Skeletal muscle tissue (tissue), 4 donors: Measurements from ENCODE around the gene TBCK. TPM values are rescaled to one million over a fixed set of nuclear protein-coding genes. Genes with fewer than 3 reads are reported as not detected.

ENCODE experiments used
- H3K27ac ChIP-seq: one replicate; pipeline ENCODE4 v1.7.0; 2013; ENCODE audit warnings: mild to moderate bottlenecking, low read depth, low read length, inconsistent platforms
- H3K27me3 ChIP-seq, 3 donors: one replicate each; pipeline ENCODE4 v1.7.0; 2013; ENCODE audit warnings: low read length in 3 of 3; ENCODE audit not compliant: control insufficient read depth in 3 of 3, insufficient read depth in 3 of 3
- H3K36me3 ChIP-seq, 3 donors: one replicate each; pipeline ENCODE4 v1.7.0; 2013; ENCODE audit warnings: low read length in 3 of 3; ENCODE audit not compliant: control insufficient read depth in 3 of 3, insufficient read depth in 3 of 3
- H3K4me1 ChIP-seq, 3 donors: one replicate each; pipeline ENCODE4 v1.7.0; 2013; ENCODE audit warnings: low read length in 3 of 3, mild to moderate bottlenecking in 3 of 3; ENCODE audit not compliant: control insufficient read depth in 3 of 3, insufficient read depth in 3 of 3
- H3K4me3 ChIP-seq, 3 donors: one replicate each; pipeline ENCODE4 v1.7.0; 2013; ENCODE audit warnings: low read length in 3 of 3
- H3K9ac ChIP-seq, 3 donors: one replicate each; pipeline ENCODE4 v1.7.0; 2013; ENCODE audit warnings: low read length in 3 of 3, mild to moderate bottlenecking in 3 of 3, moderate library complexity in 2 of 3, low read depth in 1 of 3
- H3K9me3 ChIP-seq, 3 donors: one replicate each; pipeline ENCODE4 v1.7.0; 2013; ENCODE audit warnings: low read length in 3 of 3; ENCODE audit not compliant: control insufficient read depth in 3 of 3
- total RNA-seq: library from RNA; depleted of rRNA; stranded (reverse); fragments of >200 nt; gene quantifications from one replicate; pipeline ENCODE4 v1.2.3, GENCODE V29; 2014
- donor health status: Osteomylitis.

The TBCK gene
- total RNA-seq, 1 donor from 2014 or later: 55.8 TPM

- Histone ChIP-seq H3K27me3 (no peaks in the 10 kb centered on the region), H3K9me3 (no peaks in the 10 kb centered on the region), H3K36me3 (no peaks in the 10 kb centered on the region), H3K4me1 (peaks cover 0 to 6% (median 6%) of the 10 kb centered on the region in 3 donors), H3K9ac (no peak overlapping the region), H3K4me3 (no peak overlapping the region), H3K27ac (no peak overlapping the region)
Measured at GRCh38 chr4:106032851-106033286, 283.1 kb downstream of the TBCK start.

GRCh38 chr4:106022454-106022853 lies 293.6 kb downstream of the TBCK start:
- Histone ChIP-seq H3K9ac (no peak overlapping the region), H3K36me3 (no peaks in the 10 kb centered on the region), H3K27ac (no peak overlapping the region), H3K4me3 (no peak overlapping the region), H3K9me3 (no peaks in the 10 kb centered on the region), H3K4me1 (no peaks in the 10 kb centered on the region), H3K27me3 (no peaks in the 10 kb centered on the region)

- Histone ChIP-seq H3K9me3 (no peaks in the 10 kb centered on the region), H3K27ac (no peak overlapping the region), H3K4me1 (no peaks in the 10 kb centered on the region), H3K27me3 (no peaks in the 10 kb centered on the region), H3K9ac (no peak overlapping the region), H3K36me3 (no peaks in the 10 kb centered on the region), H3K4me3 (no peak overlapping the region)
Measured at GRCh38 chr4:106021737-106022410, 294.1 kb downstream of the TBCK start.

GRCh38 chr4:106019771-106020170 lies 296.2 kb downstream of the TBCK start:
- no peaks in the 10 kb centered on the region for H3K9me3 ChIP-seq
- no peaks in the 10 kb centered on the region for H3K4me1 ChIP-seq
- no peak overlapping the region for H3K27ac ChIP-seq
- H3K4me3 ChIP-seq: no peak overlapping the region
- H3K36me3 ChIP-seq: no peaks in the 10 kb centered on the region
- no peaks in the 10 kb centered on the region for H3K27me3 ChIP-seq
- H3K9ac ChIP-seq: no peak overlapping the region

- Histone ChIP-seq H3K4me1 (no peaks in the 10 kb centered on the region), H3K4me3 (no peak overlapping the region), H3K9me3 (no peaks in the 10 kb centered on the region), H3K36me3 (no peaks in the 10 kb centered on the region), H3K27me3 (no peaks in the 10 kb centered on the region), H3K9ac (no peak overlapping the region), H3K27ac (no peak overlapping the region)
Measured at GRCh38 chr4:106017975-106018374, 298.0 kb downstream of the TBCK start.

- H3K27ac ChIP-seq: no peak overlapping the region
- no peak overlapping the region for H3K4me3 ChIP-seq
- no peaks in the 10 kb centered on the region for H3K4me1 ChIP-seq
- no peaks in the 10 kb centered on the region for H3K27me3 ChIP-seq
- H3K36me3 ChIP-seq: no peaks in the 10 kb centered on the region
- H3K9ac ChIP-seq: no peak overlapping the region
- H3K9me3 ChIP-seq: peaks cover 0 to 3% (median 2%) of the 10 kb centered on the region in 3 donors
Measured at GRCh38 chr4:106011387-106011786, 304.6 kb downstream of the TBCK start.

GRCh38 chr4:106010761-106011160 lies 305.2 kb downstream of the TBCK start:
- no peak overlapping the region for H3K27ac ChIP-seq
- no peak overlapping the region for H3K9ac ChIP-seq
- no peaks in the 10 kb centered on the region for H3K27me3 ChIP-seq
- H3K4me1 ChIP-seq: no peaks in the 10 kb centered on the region
- no peaks in the 10 kb centered on the region for H3K36me3 ChIP-seq
- H3K9me3 ChIP-seq: peaks cover 0 to 3% (median 2%) of the 10 kb centered on the region in 3 donors
- no peak overlapping the region for H3K4me3 ChIP-seq

- Histone ChIP-seq H3K4me3 (no peak overlapping the region), H3K27me3 (no peaks in the 10 kb centered on the region), H3K27ac (no peak overlapping the region), H3K9me3 (peaks cover 0 to 2% (median 0%) of the 10 kb centered on the region in 3 donors), H3K36me3 (no peaks in the 10 kb centered on the region), H3K4me1 (no peaks in the 10 kb centered on the region), H3K9ac (no peak overlapping the region)
Measured at GRCh38 chr4:106002994-106003393, 313.0 kb downstream of the TBCK start.

GRCh38 chr4:105998171-105999063 lies 317.6 kb downstream of the TBCK start:
- no peaks in the 10 kb centered on the region for H3K36me3 ChIP-seq
- no peak overlapping the region for H3K27ac ChIP-seq
- peaks cover 0 to 3% (median 0%) of the 10 kb centered on the region in 3 donors for H3K27me3 ChIP-seq
- no peak overlapping the region for H3K9ac ChIP-seq
- H3K9me3 ChIP-seq: no peaks in the 10 kb centered on the region
- no peak overlapping the region for H3K4me3 ChIP-seq
- H3K4me1 ChIP-seq: peaks cover 0 to 3% (median 0%) of the 10 kb centered on the region in 3 donors

- Histone ChIP-seq H3K9me3 (no peaks in the 10 kb centered on the region), H3K27ac (no peak overlapping the region), H3K4me1 (peaks cover under 1 to 3% (median 1%) of the 10 kb centered on the region in 3 donors), H3K4me3 (no peak overlapping the region), H3K36me3 (no peaks in the 10 kb centered on the region), H3K9ac (no peak overlapping the region), H3K27me3 (peaks cover 0 to 3% (median 0%) of the 10 kb centered on the region in 3 donors)
Measured at GRCh38 chr4:105996845-105997244, 319.2 kb downstream of the TBCK start.
